GM10266 (cell line): ENCODE measurements around the gene KLHL26.

Source experiments
- DNase-seq: peaks from one replicate; pipeline ENCODE4 v3.0.0; 2012; ENCODE audit errors: extremely low spot score
- CTCF ChIP-seq: IDR thresholded peaks from 2 replicates; pipeline ENCODE4 v1.5.1; 2012; ENCODE audit warnings: mild to moderate bottlenecking, low read depth; ENCODE audit not compliant: control insufficient read depth, insufficient read depth; ENCODE audit errors: missing control alignments

The KLHL26 gene

GRCh38 chr19:18701250-18701608 is 64.4 kb downstream of the KLHL26 start:
- no peak for DNase-seq
- no peak for TF ChIP-seq CTCF

GRCh38 chr19:18704054-18704453 is 67.2 kb downstream of the KLHL26 start:
- no peak for DNase-seq
- TF ChIP-seq CTCF, result no peak

- DNase-seq, result no peak
- no peak for TF ChIP-seq CTCF
Measured at GRCh38 chr19:18704971-18705370, 68.1 kb downstream of the KLHL26 start.

- TF ChIP-seq CTCF, result no peak
- DNase-seq, result no peak
Measured at GRCh38 chr19:18708452-18709231, 71.8 kb downstream of the KLHL26 start.

- no peak for DNase-seq
- no peak for TF ChIP-seq CTCF
Measured at GRCh38 chr19:18709546-18709945, 72.7 kb downstream of the KLHL26 start.

GRCh38 chr19:18710186-18710585 is 73.4 kb downstream of the KLHL26 start:
- TF ChIP-seq CTCF, result no peak
- DNase-seq, result no peak

- no peak for DNase-seq
- no peak for TF ChIP-seq CTCF
Measured at GRCh38 chr19:18710996-18711751, 74.3 kb downstream of the KLHL26 start.
